SK-N-SH treated with all-trans-retinoic acid at 6 μM for 48 hours (cell line): ENCODE results near the gene FCER1G.
"Not testable (repeated sequence)": the region's sequence is repeated elsewhere in the genome, so short reads cannot be mapped to it uniquely, and the experiment has no call there.

Experiments
- ATAC-seq: fragments of 200-7000 bp; cut with Tn5 transposase; 3 replicates; pipeline ENCODE4 v1.9.1; 2020; ENCODE audit warnings: mild to moderate bottlenecking, moderate library complexity
- ARNTL ChIP-seq: fragments of 450-650 bp; formaldehyde crosslinking; IDR thresholded peaks from 2 replicates; pipeline ENCODE4 v1.5.0; 2020; ENCODE audit warnings: low read depth, mild to moderate bottlenecking, moderate library complexity, borderline replicate concordance
- CREB5 ChIP-seq: fragments of 250-450 bp; sonication (Bioruptor Pico); IDR thresholded peaks from 2 replicates; pipeline ENCODE4 v1.5.1; 2020; ENCODE audit warnings: low read depth, mild to moderate bottlenecking, moderate library complexity
- CSDC2 ChIP-seq: fragments of 250-450 bp; sonication (Bioruptor Pico); IDR thresholded peaks from 2 replicates; pipeline ENCODE4 v1.5.0; 2020; ENCODE audit warnings: mild to moderate bottlenecking, moderate library complexity
- CSRNP3 ChIP-seq: fragments of 250-450 bp; sonication (Bioruptor Pico); IDR thresholded peaks from 2 replicates; pipeline ENCODE4 v1.5.1; 2021; ENCODE audit warnings: mild to moderate bottlenecking, moderate library complexity
- ESRRG ChIP-seq: fragments of 250-450 bp; sonication (Bioruptor Pico); IDR thresholded peaks from 2 replicates; pipeline ENCODE4 v1.6.1; 2021; ENCODE audit warnings: mild to moderate bottlenecking
- ISL1 ChIP-seq: fragments of 250-450 bp; sonication (Bioruptor Pico); IDR thresholded peaks from 2 replicates; pipeline ENCODE4 v2.1.2; 2022; ENCODE audit warnings: mild to moderate bottlenecking, moderate library complexity
- PATZ1 ChIP-seq: fragments of 250-450 bp; sonication (Bioruptor Pico); IDR thresholded peaks from 2 replicates; pipeline ENCODE4 v1.8.0; 2020; ENCODE audit warnings: mild to moderate bottlenecking, moderate library complexity, borderline replicate concordance
- POU6F1 ChIP-seq: fragments of 250-450 bp; sonication (Bioruptor Pico); IDR thresholded peaks from 2 replicates; pipeline ENCODE4 v1.8.0; 2021; ENCODE audit warnings: low read depth, mild to moderate bottlenecking, moderate library complexity, borderline replicate concordance
- PPARA ChIP-seq: fragments of 250-450 bp; sonication (Bioruptor Pico); IDR thresholded peaks from 2 replicates; pipeline ENCODE4 v1.5.0; 2020; ENCODE audit warnings: mild to moderate bottlenecking, borderline replicate concordance
- RARB ChIP-seq: fragments of 250-450 bp; sonication (Bioruptor Pico); IDR thresholded peaks from 2 replicates; pipeline ENCODE4 v1.8.0; 2021; ENCODE audit warnings: mild to moderate bottlenecking, moderate library complexity
- SNAI2 ChIP-seq: fragments of 250-450 bp; sonication (Bioruptor Pico); IDR thresholded peaks from 2 replicates; pipeline ENCODE4 v1.5.0; 2020; ENCODE audit warnings: mild to moderate bottlenecking, moderate library complexity
- TCF4 ChIP-seq: fragments of 250-450 bp; sonication (Bioruptor Pico); IDR thresholded peaks from 2 replicates; pipeline ENCODE4 v1.8.0; 2021; ENCODE audit warnings: mild to moderate bottlenecking, moderate library complexity, borderline replicate concordance
- ZC3H10 ChIP-seq: fragments of 250-450 bp; sonication (Bioruptor Pico); IDR thresholded peaks from 2 replicates; pipeline ENCODE4 v1.5.1; 2021; ENCODE audit warnings: mild to moderate bottlenecking, moderate library complexity
- ZFP3 ChIP-seq: fragments of 250-450 bp; sonication (Bioruptor Pico); IDR thresholded peaks from 2 replicates; pipeline ENCODE4 v1.5.0; 2020; ENCODE audit warnings: mild to moderate bottlenecking, moderate library complexity
- ZNF565 ChIP-seq: fragments of 450-650 bp; formaldehyde crosslinking; conservative IDR thresholded peaks from 2 replicates; pipeline ENCODE4 v1.5.0; 2020; ENCODE audit warnings: low read depth, mild to moderate bottlenecking, moderate library complexity
- ZNF70 ChIP-seq: fragments of 450-650 bp; formaldehyde crosslinking; IDR thresholded peaks from 2 replicates; pipeline ENCODE4 v1.5.0; 2020; ENCODE audit warnings: mild to moderate bottlenecking, moderate library complexity

Gene FCER1G

GRCh38 chr1:161250829-161251228 lies 35.7 kb downstream of the FCER1G start:
- TF ChIP-seq ZC3H10 (CRISPR knock-in tag) = no peak
- no peak for TF ChIP-seq PPARA (CRISPR knock-in tag)
- TF ChIP-seq ZNF565 (CRISPR knock-in tag) = no peak
- TF ChIP-seq CREB5 (CRISPR knock-in tag) = no peak
- TF ChIP-seq SNAI2 = no peak
- no peak for TF ChIP-seq CSRNP3 (CRISPR knock-in tag)
- TF ChIP-seq ESRRG (CRISPR knock-in tag) = no peak
- no peak for TF ChIP-seq ZNF70 (CRISPR knock-in tag)
- no peak for TF ChIP-seq RARB (CRISPR knock-in tag)
- TF ChIP-seq ARNTL (CRISPR knock-in tag) = no peak
- TF ChIP-seq PATZ1 (CRISPR knock-in tag) = no peak
- TF ChIP-seq, all 23 proteins: peak for 0
- ATAC-seq = no peak

- no peak for TF ChIP-seq ZFP3 (CRISPR knock-in tag)
- no peak for ATAC-seq
Observed at GRCh38 chr1:161251579-161251978, 36.5 kb downstream of the FCER1G start.

- not testable (repeated sequence) for ATAC-seq
Observed at GRCh38 chr1:161255302-161255701, 40.2 kb downstream of the FCER1G start.

GRCh38 chr1:161255955-161256520 lies 40.9 kb downstream of the FCER1G start:
- ATAC-seq = not testable (repeated sequence)

GRCh38 chr1:161257109-161257508 lies 42.0 kb downstream of the FCER1G start:
- not testable (repeated sequence) for ATAC-seq

GRCh38 chr1:161258439-161259344 lies 43.6 kb downstream of the FCER1G start, which contains the start of gene PCP4L1:
Gene PCP4L1 (plus strand): TSS chr1:161258745. CDS start chr1:161258975, 230 bp downstream.
- peak; percentile 92 for ATAC-seq
- no peak for TF ChIP-seq ZNF70 (CRISPR knock-in tag)
- TF ChIP-seq CSDC2 (CRISPR knock-in tag) = no peak
- TF ChIP-seq CSRNP3 (CRISPR knock-in tag) = no peak
- no peak for TF ChIP-seq TCF4 (CRISPR knock-in tag)
- no peak for TF ChIP-seq SNAI2
- TF ChIP-seq ARNTL (CRISPR knock-in tag) = no peak
- no peak for TF ChIP-seq ZFP3 (CRISPR knock-in tag)
- no peak for TF ChIP-seq ZNF565 (CRISPR knock-in tag)
- TF ChIP-seq ISL1 (CRISPR knock-in tag) = no peak
- TF ChIP-seq POU6F1 = no peak
